SK-N-SH treated with all-trans-retinoic acid at 6 μM for 48 hours (cell line): ENCODE data around the gene KLHL42.

Experiments
- ATAC-seq: fragments of 200-7000 bp; cut with Tn5 transposase; 3 replicates; pipeline ENCODE4 v1.9.1; 2020; ENCODE audit warnings: mild to moderate bottlenecking, moderate library complexity
- ARNTL ChIP-seq: fragments of 450-650 bp; formaldehyde crosslinking; IDR thresholded peaks from 2 replicates; pipeline ENCODE4 v1.5.0; 2020; ENCODE audit warnings: low read depth, mild to moderate bottlenecking, moderate library complexity, borderline replicate concordance
- CSDC2 ChIP-seq: fragments of 250-450 bp; sonication (Bioruptor Pico); IDR thresholded peaks from 2 replicates; pipeline ENCODE4 v1.5.0; 2020; ENCODE audit warnings: mild to moderate bottlenecking, moderate library complexity
- ESRRG ChIP-seq: fragments of 250-450 bp; sonication (Bioruptor Pico); IDR thresholded peaks from 2 replicates; pipeline ENCODE4 v1.6.1; 2021; ENCODE audit warnings: mild to moderate bottlenecking
- GLIS3 ChIP-seq: fragments of 250-450 bp; sonication (Bioruptor Pico); IDR thresholded peaks from 2 replicates; pipeline ENCODE4 v1.5.0; 2020; ENCODE audit warnings: mild to moderate bottlenecking, moderate library complexity
- ISL1 ChIP-seq: fragments of 250-450 bp; sonication (Bioruptor Pico); IDR thresholded peaks from 2 replicates; pipeline ENCODE4 v2.1.2; 2022; ENCODE audit warnings: mild to moderate bottlenecking, moderate library complexity
- OSR1 ChIP-seq: fragments of 250-450 bp; sonication (Bioruptor Pico); IDR thresholded peaks from 2 replicates; pipeline ENCODE4 v1.8.0; 2022; ENCODE audit warnings: moderate library complexity, mild to moderate bottlenecking, inconsistent platforms
- RARB ChIP-seq: fragments of 250-450 bp; sonication (Bioruptor Pico); IDR thresholded peaks from 2 replicates; pipeline ENCODE4 v1.8.0; 2021; ENCODE audit warnings: mild to moderate bottlenecking, moderate library complexity
- SNAI2 ChIP-seq: fragments of 250-450 bp; sonication (Bioruptor Pico); IDR thresholded peaks from 2 replicates; pipeline ENCODE4 v1.5.0; 2020; ENCODE audit warnings: mild to moderate bottlenecking, moderate library complexity
- TCF4 ChIP-seq: fragments of 250-450 bp; sonication (Bioruptor Pico); IDR thresholded peaks from 2 replicates; pipeline ENCODE4 v1.8.0; 2021; ENCODE audit warnings: mild to moderate bottlenecking, moderate library complexity, borderline replicate concordance
- TOX ChIP-seq: fragments of 250-450 bp; sonication (Bioruptor Pico); IDR thresholded peaks from 2 replicates; pipeline ENCODE4 v1.8.0; 2021; ENCODE audit warnings: mild to moderate bottlenecking, moderate library complexity, borderline replicate concordance
- ZC3H10 ChIP-seq: fragments of 250-450 bp; sonication (Bioruptor Pico); IDR thresholded peaks from 2 replicates; pipeline ENCODE4 v1.5.1; 2021; ENCODE audit warnings: mild to moderate bottlenecking, moderate library complexity
- ZFP3 ChIP-seq: fragments of 250-450 bp; sonication (Bioruptor Pico); IDR thresholded peaks from 2 replicates; pipeline ENCODE4 v1.5.0; 2020; ENCODE audit warnings: mild to moderate bottlenecking, moderate library complexity
- ZFP30 ChIP-seq: fragments of 450-650 bp; formaldehyde crosslinking; IDR thresholded peaks from 2 replicates; pipeline ENCODE4 v1.5.0; 2022; ENCODE audit warnings: mild to moderate bottlenecking, moderate library complexity
- ZNF565 ChIP-seq: fragments of 450-650 bp; formaldehyde crosslinking; conservative IDR thresholded peaks from 2 replicates; pipeline ENCODE4 v1.5.0; 2020; ENCODE audit warnings: low read depth, mild to moderate bottlenecking, moderate library complexity
- ZNF8 ChIP-seq: fragments of 450-650 bp; formaldehyde crosslinking; IDR thresholded peaks from 2 replicates; pipeline ENCODE4 v1.5.0; 2020; ENCODE audit warnings: mild to moderate bottlenecking, moderate library complexity
- TF ChIP-seq, protein P1 (sequence below): fragments of 250-450 bp; sonication (Bioruptor Pico); IDR thresholded peaks from 2 replicates; pipeline ENCODE4 v1.8.0; 2021; ENCODE audit warnings: low read depth, mild to moderate bottlenecking, moderate library complexity, borderline replicate concordance
- TF ChIP-seq, protein P2 (sequence below): fragments of 250-450 bp; sonication (Bioruptor Pico); IDR thresholded peaks from 2 replicates; pipeline ENCODE4 v1.5.1; 2020; ENCODE audit warnings: low read depth, mild to moderate bottlenecking, moderate library complexity
- TF ChIP-seq, protein P3 (sequence below): fragments of 250-450 bp; sonication (Bioruptor Pico); IDR thresholded peaks from 2 replicates; pipeline ENCODE4 v1.5.0; 2020; ENCODE audit warnings: mild to moderate bottlenecking, moderate library complexity

The KLHL42 gene

DNA sequence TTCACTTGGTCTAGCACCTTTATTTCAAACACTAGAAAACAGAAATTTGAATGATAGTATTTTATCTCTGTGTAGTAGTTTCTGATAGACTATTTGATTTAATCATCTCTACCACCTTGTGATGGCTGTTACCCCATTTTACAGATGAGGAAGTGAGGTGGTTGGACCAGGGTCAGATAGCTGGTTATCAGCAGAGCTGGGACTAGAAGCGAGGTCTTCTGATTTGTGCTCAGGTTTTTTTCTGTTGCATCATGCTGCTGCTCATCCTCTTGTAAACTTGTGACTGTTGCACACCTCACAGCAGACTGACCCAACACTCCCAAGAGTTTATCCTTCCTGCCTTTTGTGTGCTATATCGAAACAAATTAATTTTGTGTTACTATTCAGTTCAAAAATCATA lies 10.1 kb downstream of the KLHL42 start:
- TF ChIP-seq, protein P1, sequence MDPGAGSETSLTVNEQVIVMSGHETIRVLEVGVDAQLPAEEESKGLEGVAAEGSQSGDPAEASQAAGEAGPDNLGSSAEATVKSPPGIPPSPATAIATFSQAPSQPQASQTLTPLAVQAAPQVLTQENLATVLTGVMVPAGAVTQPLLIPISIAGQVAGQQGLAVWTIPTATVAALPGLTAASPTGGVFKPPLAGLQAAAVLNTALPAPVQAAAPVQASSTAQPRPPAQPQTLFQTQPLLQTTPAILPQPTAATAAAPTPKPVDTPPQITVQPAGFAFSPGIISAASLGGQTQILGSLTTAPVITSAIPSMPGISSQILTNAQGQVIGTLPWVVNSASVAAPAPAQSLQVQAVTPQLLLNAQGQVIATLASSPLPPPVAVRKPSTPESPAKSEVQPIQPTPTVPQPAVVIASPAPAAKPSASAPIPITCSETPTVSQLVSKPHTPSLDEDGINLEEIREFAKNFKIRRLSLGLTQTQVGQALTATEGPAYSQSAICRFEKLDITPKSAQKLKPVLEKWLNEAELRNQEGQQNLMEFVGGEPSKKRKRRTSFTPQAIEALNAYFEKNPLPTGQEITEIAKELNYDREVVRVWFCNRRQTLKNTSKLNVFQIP: no peak
- TF ChIP-seq ZFP3 (no peak), ZC3H10 (no peak), RARB (CRISPR knock-in tag) (no peak), ISL1 (CRISPR knock-in tag) (no peak), ZFP30 (CRISPR knock-in tag) (no peak), ZNF8 (CRISPR knock-in tag) (no peak)
- TF ChIP-seq, protein P2, sequence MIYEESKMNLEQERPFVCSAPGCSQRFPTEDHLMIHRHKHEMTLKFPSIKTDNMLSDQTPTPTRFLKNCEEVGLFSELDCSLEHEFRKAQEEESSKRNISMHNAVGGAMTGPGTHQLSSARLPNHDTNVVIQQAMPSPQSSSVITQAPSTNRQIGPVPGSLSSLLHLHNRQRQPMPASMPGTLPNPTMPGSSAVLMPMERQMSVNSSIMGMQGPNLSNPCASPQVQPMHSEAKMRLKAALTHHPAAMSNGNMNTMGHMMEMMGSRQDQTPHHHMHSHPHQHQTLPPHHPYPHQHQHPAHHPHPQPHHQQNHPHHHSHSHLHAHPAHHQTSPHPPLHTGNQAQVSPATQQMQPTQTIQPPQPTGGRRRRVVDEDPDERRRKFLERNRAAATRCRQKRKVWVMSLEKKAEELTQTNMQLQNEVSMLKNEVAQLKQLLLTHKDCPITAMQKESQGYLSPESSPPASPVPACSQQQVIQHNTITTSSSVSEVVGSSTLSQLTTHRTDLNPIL: no peak

DNA sequence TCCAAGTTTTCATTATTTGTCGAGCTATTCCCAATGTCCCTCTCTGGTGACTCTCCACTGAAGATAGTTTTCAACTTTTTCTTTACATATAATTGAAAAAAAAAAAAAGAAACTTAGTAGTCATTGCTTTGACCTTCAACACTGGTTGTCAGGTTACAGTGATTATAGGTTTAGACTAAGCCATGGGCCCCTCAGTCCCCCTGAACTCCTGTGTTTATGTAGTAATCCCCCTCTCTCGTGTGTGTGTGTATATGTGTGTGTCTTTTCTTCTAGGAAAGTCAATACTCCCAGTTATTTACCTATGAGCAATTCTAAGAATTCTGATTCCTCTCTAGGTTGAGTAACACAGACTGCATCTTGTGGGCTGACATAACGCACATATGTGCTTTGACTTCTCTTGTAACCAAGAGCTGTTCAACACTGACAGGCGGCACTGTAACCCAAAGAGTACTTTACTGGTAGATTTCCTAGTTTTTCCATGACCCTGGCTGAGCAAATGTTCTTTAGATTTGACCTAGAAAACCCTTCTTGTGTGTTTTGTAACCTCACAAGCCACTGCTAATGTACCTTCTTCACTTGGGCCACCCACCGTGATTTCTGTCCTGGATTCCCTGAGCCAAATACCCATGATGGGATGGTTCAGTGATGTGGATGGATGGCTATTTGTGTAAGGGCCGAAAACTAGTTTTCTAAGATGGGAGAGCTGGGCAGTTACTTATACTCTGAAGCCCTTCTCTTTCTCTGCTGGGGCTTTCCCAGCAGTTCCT lies 15.0 kb downstream of the KLHL42 start:
- TF ChIP-seq ZNF8 (CRISPR knock-in tag): no peak
- no peak for TF ChIP-seq ISL1 (CRISPR knock-in tag)
- no peak for TF ChIP-seq ZC3H10
- TF ChIP-seq, protein P3, sequence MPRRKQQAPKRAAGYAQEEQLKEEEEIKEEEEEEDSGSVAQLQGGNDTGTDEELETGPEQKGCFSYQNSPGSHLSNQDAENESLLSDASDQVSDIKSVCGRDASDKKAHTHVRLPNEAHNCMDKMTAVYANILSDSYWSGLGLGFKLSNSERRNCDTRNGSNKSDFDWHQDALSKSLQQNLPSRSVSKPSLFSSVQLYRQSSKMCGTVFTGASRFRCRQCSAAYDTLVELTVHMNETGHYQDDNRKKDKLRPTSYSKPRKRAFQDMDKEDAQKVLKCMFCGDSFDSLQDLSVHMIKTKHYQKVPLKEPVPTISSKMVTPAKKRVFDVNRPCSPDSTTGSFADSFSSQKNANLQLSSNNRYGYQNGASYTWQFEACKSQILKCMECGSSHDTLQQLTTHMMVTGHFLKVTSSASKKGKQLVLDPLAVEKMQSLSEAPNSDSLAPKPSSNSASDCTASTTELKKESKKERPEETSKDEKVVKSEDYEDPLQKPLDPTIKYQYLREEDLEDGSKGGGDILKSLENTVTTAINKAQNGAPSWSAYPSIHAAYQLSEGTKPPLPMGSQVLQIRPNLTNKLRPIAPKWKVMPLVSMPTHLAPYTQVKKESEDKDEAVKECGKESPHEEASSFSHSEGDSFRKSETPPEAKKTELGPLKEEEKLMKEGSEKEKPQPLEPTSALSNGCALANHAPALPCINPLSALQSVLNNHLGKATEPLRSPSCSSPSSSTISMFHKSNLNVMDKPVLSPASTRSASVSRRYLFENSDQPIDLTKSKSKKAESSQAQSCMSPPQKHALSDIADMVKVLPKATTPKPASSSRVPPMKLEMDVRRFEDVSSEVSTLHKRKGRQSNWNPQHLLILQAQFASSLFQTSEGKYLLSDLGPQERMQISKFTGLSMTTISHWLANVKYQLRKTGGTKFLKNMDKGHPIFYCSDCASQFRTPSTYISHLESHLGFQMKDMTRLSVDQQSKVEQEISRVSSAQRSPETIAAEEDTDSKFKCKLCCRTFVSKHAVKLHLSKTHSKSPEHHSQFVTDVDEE (CRISPR knock-in tag): no peak
- no peak for TF ChIP-seq GLIS3 (CRISPR knock-in tag)
- no peak for TF ChIP-seq OSR1 (CRISPR knock-in tag)
- TF ChIP-seq, protein P2: no peak
- no peak for TF ChIP-seq CSDC2 (CRISPR knock-in tag)
- TF ChIP-seq TCF4 (CRISPR knock-in tag): no peak
- no peak for TF ChIP-seq TOX
- no peak for TF ChIP-seq ARNTL (CRISPR knock-in tag)
- no peak for TF ChIP-seq RARB (CRISPR knock-in tag)
- no peak for ATAC-seq

More for the DNA sequence above, 10.1 kb downstream of the KLHL42 start:
- ATAC-seq: no peak

DNA sequence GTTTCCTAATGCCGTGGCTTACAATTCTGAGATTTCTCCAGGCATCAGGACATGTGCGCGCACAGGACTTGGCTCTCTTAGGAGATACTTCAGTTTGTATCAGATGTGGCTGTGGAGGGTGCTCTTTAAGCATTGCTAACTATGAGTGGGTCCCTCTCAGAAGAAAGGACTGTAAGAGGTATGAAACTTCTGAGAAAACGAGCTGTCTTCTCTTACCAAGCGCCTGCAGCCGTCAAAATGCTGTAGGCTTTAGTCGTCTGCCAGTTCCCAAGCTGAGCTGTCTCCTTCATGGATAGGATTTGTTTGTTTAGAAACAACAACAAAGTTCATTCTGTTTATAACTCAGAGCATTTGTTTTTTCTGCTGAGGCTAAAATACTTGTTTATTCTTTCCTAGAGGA lies 16.1 kb downstream of the KLHL42 start:
- TF ChIP-seq, protein P2: no peak
- no peak for TF ChIP-seq SNAI2 (CRISPR knock-in tag)
- no peak for ATAC-seq

DNA sequence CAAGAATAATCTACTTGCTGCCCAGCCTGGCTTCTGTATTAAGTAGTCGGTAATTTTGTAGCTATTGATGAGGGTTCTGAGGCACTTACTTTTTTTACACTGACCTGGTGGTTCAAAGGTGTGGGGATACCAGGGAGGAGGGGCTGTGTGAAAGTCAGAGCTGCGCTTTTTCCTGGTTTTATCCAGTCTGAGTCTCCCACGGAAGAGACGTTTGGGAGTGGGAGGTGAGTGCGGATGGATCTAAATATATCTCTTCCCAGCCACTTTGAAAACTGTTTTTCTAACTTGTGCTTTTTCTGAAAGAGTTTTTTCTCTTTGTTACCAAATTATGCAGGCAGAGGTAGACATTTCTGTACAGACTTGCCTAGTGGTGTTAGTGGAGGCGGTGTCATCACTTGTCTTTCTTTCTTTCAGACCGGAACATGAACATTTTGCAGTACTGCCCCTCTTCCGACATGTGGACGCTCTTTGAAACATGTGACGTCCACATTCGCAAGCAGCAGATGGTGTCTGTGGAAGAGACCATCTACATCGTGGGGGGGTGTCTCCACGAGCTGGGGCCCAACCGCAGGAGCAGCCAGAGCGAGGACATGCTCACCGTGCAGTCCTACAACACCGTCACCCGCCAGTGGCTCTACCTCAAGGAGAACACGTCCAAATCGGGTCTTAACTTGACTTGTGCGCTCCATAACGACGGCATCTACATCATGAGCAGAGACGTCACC lies 17.4 kb downstream of the KLHL42 start:
- ATAC-seq: no peak
- TF ChIP-seq TCF4 (CRISPR knock-in tag): no peak
- TF ChIP-seq, protein P3 (CRISPR knock-in tag): no peak
- TF ChIP-seq OSR1 (CRISPR knock-in tag): no peak
- TF ChIP-seq ZNF8 (CRISPR knock-in tag): no peak
- TF ChIP-seq ZNF565 (CRISPR knock-in tag): no peak
- TF ChIP-seq CSDC2 (CRISPR knock-in tag): no peak
- no peak for TF ChIP-seq ARNTL (CRISPR knock-in tag)
- no peak for TF ChIP-seq TOX
- TF ChIP-seq ESRRG: no peak
- TF ChIP-seq ZFP3: no peak
- TF ChIP-seq, protein P1: no peak
- no peak for TF ChIP-seq ISL1 (CRISPR knock-in tag)
